Suppressor macrophage treated with lipopolysaccharide for 1 hour (primary cell): ENCODE measurements around the gene CCKAR.
A peak's percentile ranks its signal among the peaks of the same experiment; 100 is the strongest.
"Not testable (repeated sequence)": the region's sequence is repeated elsewhere in the genome, so short reads cannot be mapped to it uniquely, and the experiment has no call there.

Source experiments
- DNase-seq, 3 donors: peaks; one replicate each; pipeline ENCODE4 v3.0.0-alpha.2; 2020 to 2022

CCKAR gene

GRCh38 chr4:26490111-26490959, at the start of gene CCKAR:
CCKAR (minus strand) TSS chr4:26490484; CDS start chr4:26490267, 217 bp downstream.
- DNase-seq: no peak

GRCh38 chr4:26533685-26534084, 43.4 kb upstream of the CCKAR start:
- DNase-seq: peak; percentile 31 to 50 (median 39)

- no peak for DNase-seq
These were observed 41.3 kb upstream of the CCKAR start for GRCh38 chr4:26531491-26532116.

GRCh38 chr4:26530099-26530498, 39.8 kb upstream of the CCKAR start:
- no peak for DNase-seq

GRCh38 chr4:26529479-26529878, 39.2 kb upstream of the CCKAR start:
- no peak for DNase-seq

GRCh38 chr4:26525771-26526150, 35.5 kb upstream of the CCKAR start:
- DNase-seq: no peak

GRCh38 chr4:26525136-26525770, 35.0 kb upstream of the CCKAR start:
- DNase-seq: no peak

- no peak for DNase-seq
These were observed 33.7 kb upstream of the CCKAR start for GRCh38 chr4:26524011-26524410.

- no peak for DNase-seq
These were observed 32.2 kb upstream of the CCKAR start for GRCh38 chr4:26522478-26522877.

- no peak for DNase-seq
These were observed 30.6 kb upstream of the CCKAR start for GRCh38 chr4:26520728-26521450.

GRCh38 chr4:26515936-26516335, 25.7 kb upstream of the CCKAR start:
- no peak for DNase-seq

- no peak for DNase-seq
These were observed 20.2 kb upstream of the CCKAR start for GRCh38 chr4:26510334-26510964.

- no peak for DNase-seq
These were observed 19.5 kb upstream of the CCKAR start for GRCh38 chr4:26509681-26510333.

- DNase-seq: no peak
These were observed 17.0 kb upstream of the CCKAR start for GRCh38 chr4:26507286-26507685.

- DNase-seq: no peak
These were observed 13.6 kb upstream of the CCKAR start for GRCh38 chr4:26503844-26504243.

GRCh38 chr4:26503427-26503826, 13.1 kb upstream of the CCKAR start:
- DNase-seq: no peak

- DNase-seq: not testable (repeated sequence)
These were observed 10.3 kb upstream of the CCKAR start for GRCh38 chr4:26500565-26500999.

- DNase-seq: no peak
These were observed 6.0 kb upstream of the CCKAR start for GRCh38 chr4:26496207-26496783.

GRCh38 chr4:26493461-26493860, 3.2 kb upstream of the CCKAR start:
- no peak for DNase-seq

- no peak for DNase-seq
These were observed 1.3 kb upstream of the CCKAR start for GRCh38 chr4:26491449-26492170.

GRCh38 chr4:26490960-26491284, 638 bp upstream of the CCKAR start:
- DNase-seq: no peak
